H9 (cell line): Measurements from ENCODE around the gene KCNJ1. TPM values are rescaled to one million over a fixed set of nuclear protein-coding genes. Genes with fewer than 3 reads are reported as not detected.

Source experiments
- DNase-seq: peaks from one replicate; pipeline ENCODE4 v3.0.0-alpha.2; 2017
- H2AFZ ChIP-seq: one replicate; pipeline ENCODE4 v1.6.1; 2013; ENCODE audit warnings: mild to moderate bottlenecking, low read length, control low read depth, moderate library complexity
- H2AK5ac ChIP-seq: 2 replicates; pipeline ENCODE4 v1.6.1; 2013; ENCODE audit warnings: low read length, control low read depth, mixed read lengths; ENCODE audit not compliant: insufficient read length
- H2BK120ac ChIP-seq: one replicate; pipeline ENCODE4 v1.6.1; 2013; ENCODE audit warnings: low read depth, mild to moderate bottlenecking, low read length, control low read depth, inconsistent platforms; ENCODE audit not compliant: poor library complexity, severe bottlenecking
- H2BK12ac ChIP-seq: 2 replicates; pipeline ENCODE4 v1.6.1; 2013; ENCODE audit warnings: low read length, control low read depth, mixed read lengths, low read depth; ENCODE audit not compliant: insufficient read length
- H2BK15ac ChIP-seq: 2 replicates; pipeline ENCODE4 v1.6.1; 2013; ENCODE audit warnings: low read depth, low read length, control low read depth
- H2BK20ac ChIP-seq: one replicate; pipeline ENCODE4 v1.6.1; 2013; ENCODE audit warnings: low read depth, mild to moderate bottlenecking, low read length, control low read depth, inconsistent platforms; ENCODE audit not compliant: poor library complexity, severe bottlenecking
- H2BK5ac ChIP-seq: 2 replicates; pipeline ENCODE4 v1.6.1; 2013; ENCODE audit warnings: low read length, control low read depth, mixed read lengths; ENCODE audit not compliant: insufficient read length
- H3K14ac ChIP-seq: 2 replicates; pipeline ENCODE4 v1.6.1; 2013; ENCODE audit warnings: low read length, control low read depth; ENCODE audit not compliant: insufficient read depth
- H3K18ac ChIP-seq: 2 replicates; pipeline ENCODE4 v1.6.1; 2013; ENCODE audit warnings: low read depth, mild to moderate bottlenecking, mixed read lengths, low read length, control low read depth; ENCODE audit not compliant: insufficient read length
- H3K23ac ChIP-seq: 2 replicates; pipeline ENCODE4 v1.6.1; 2013; ENCODE audit warnings: low read length, control low read depth, mixed read lengths, low read depth; ENCODE audit not compliant: insufficient read length
- H3K23me2 ChIP-seq: 2 replicates; pipeline ENCODE4 v1.6.1; 2013; ENCODE audit warnings: low read depth, mild to moderate bottlenecking, mixed read lengths, low read length, control low read depth; ENCODE audit not compliant: insufficient read length, poor library complexity, severe bottlenecking
- H3K27ac ChIP-seq: 2 replicates; pipeline ENCODE4 v1.5.1; 2013; ENCODE audit warnings: low read length, control low read depth, mixed read lengths, low read depth; ENCODE audit not compliant: insufficient read length
- H3K27me3 ChIP-seq: 2 replicates; pipeline ENCODE4 v1.6.1; 2013; ENCODE audit warnings: low read length, control low read depth, inconsistent platforms; ENCODE audit not compliant: insufficient read depth
- H3K4ac ChIP-seq: 2 replicates; pipeline ENCODE4 v1.6.1; 2013; ENCODE audit warnings: low read depth, mild to moderate bottlenecking, control low read depth, inconsistent platforms, low read length, moderate library complexity
- H3K4me1 ChIP-seq: 2 replicates; pipeline ENCODE4 v1.6.1; 2013; ENCODE audit warnings: low read length, control low read depth, inconsistent platforms; ENCODE audit not compliant: insufficient read depth
- H3K4me2 ChIP-seq: 2 replicates; pipeline ENCODE4 v1.6.1; 2013; ENCODE audit warnings: low read length, control low read depth, mixed read lengths; ENCODE audit not compliant: insufficient read length, insufficient read depth
- H3K56ac ChIP-seq: 2 replicates; pipeline ENCODE4 v1.6.1; 2013; ENCODE audit warnings: low read depth, mild to moderate bottlenecking, mixed read lengths, low read length, control low read depth; ENCODE audit not compliant: insufficient read length
- H3K79me1 ChIP-seq: 2 replicates; pipeline ENCODE4 v1.6.1; 2013; ENCODE audit warnings: low read depth, mild to moderate bottlenecking, moderate library complexity, low read length, control low read depth, inconsistent platforms; ENCODE audit not compliant: insufficient read depth, poor library complexity, severe bottlenecking
- H3K79me2 ChIP-seq: 2 replicates; pipeline ENCODE4 v1.6.1; 2013; ENCODE audit warnings: low read length, control low read depth, inconsistent platforms; ENCODE audit not compliant: insufficient read depth
- H3K9ac ChIP-seq: 2 replicates; pipeline ENCODE4 v1.6.1; 2013; ENCODE audit warnings: low read length, control low read depth, mixed read lengths; ENCODE audit not compliant: insufficient read length; ENCODE audit errors: extremely low read depth
- H3K9me3 ChIP-seq: one replicate; pipeline ENCODE4 v1.6.1; 2013; ENCODE audit warnings: low read depth, low read length, inconsistent platforms; ENCODE audit not compliant: control insufficient read depth
- H3T11ph ChIP-seq: one replicate; pipeline ENCODE4 v1.6.1; 2013; ENCODE audit warnings: mild to moderate bottlenecking, low read length, control low read depth, inconsistent platforms
- H4K20me1 ChIP-seq: one replicate; pipeline ENCODE4 v1.6.1; 2013; ENCODE audit not compliant: control insufficient read depth, insufficient read length, insufficient read depth
- H4K5ac ChIP-seq: 2 replicates; pipeline ENCODE4 v1.6.1; 2013; ENCODE audit warnings: low read depth, mild to moderate bottlenecking, mixed read lengths, low read length, control low read depth; ENCODE audit not compliant: insufficient read length
- H4K8ac ChIP-seq: replicated peaks from 2 replicates; pipeline ENCODE4 v1.6.1; 2013; ENCODE audit warnings: low read length, control low read depth, mixed read lengths, low read depth; ENCODE audit not compliant: insufficient read length
- H4K91ac ChIP-seq: 2 replicates; pipeline ENCODE4 v1.6.1; 2013; ENCODE audit warnings: low read depth, mild to moderate bottlenecking, moderate library complexity, mixed read lengths, low read length, control low read depth; ENCODE audit not compliant: insufficient read length
- H3K27ac Mint-ChIP-seq, 3 experiments: 2 replicates in 2 of 3; 3 replicates in 1 of 3; pipeline ENCODE4 v1.8.0; 2020 to 2021; ENCODE audit warnings: mixed read lengths in 3 of 3, mild to moderate bottlenecking in 1 of 3, moderate library complexity in 1 of 3
- H3K27me3 Mint-ChIP-seq: 2 replicates; pipeline ENCODE4 v1.8.0; 2021; ENCODE audit warnings: low read depth, mild to moderate bottlenecking, moderate library complexity, mixed read lengths
- H3K36me3 Mint-ChIP-seq, 3 experiments: 2 replicates in 2 of 3; 3 replicates in 1 of 3; pipeline ENCODE4 v1.8.0; 2020 to 2021; ENCODE audit warnings: low read depth in 3 of 3, mixed read lengths in 3 of 3; ENCODE audit not compliant: insufficient read depth in 1 of 3
- H3K4me1 Mint-ChIP-seq, 2 experiments: 2 replicates each; pipeline ENCODE4 v1.8.0; 2020; ENCODE audit warnings: mixed read lengths in 2 of 2
- H3K4me3 Mint-ChIP-seq, 2 experiments: 2 replicates in 1 of 2; 3 replicates in 1 of 2; pipeline ENCODE4 v1.8.0; 2020 to 2021; ENCODE audit warnings: mild to moderate bottlenecking in 2 of 2, mixed read lengths in 2 of 2, moderate library complexity in 1 of 2
- H3K9me3 Mint-ChIP-seq, 2 experiments: 2 replicates in 1 of 2; 3 replicates in 1 of 2; pipeline ENCODE4 v1.8.0; 2020; ENCODE audit warnings: mild to moderate bottlenecking in 2 of 2, mixed read lengths in 2 of 2, moderate library complexity in 1 of 2
- WGBS: extraction: QIAGEN DNeasy Blood & Tissue Kit; methylation state at CpG from one replicate; pipeline ENCODE4 v1.1.7; 2013; ENCODE audit warnings: missing lambda C conversion rate, low lambda C conversion rate, mixed read lengths; ENCODE audit not compliant: insufficient read length; ENCODE audit errors: extremely low coverage; 5-methylcytosine and 5-hydroxymethylcytosine counted together
- total RNA-seq: library from RNA; stranded (reverse); gene quantifications from 2 replicates; pipeline ENCODE4 v1.2.1, GENCODE V29; 2021
- TF ChIP-seq, protein P1 (sequence below): fragments of 200-600 bp; sonication (generic); conservative IDR thresholded peaks from 3 replicates; pipeline ENCODE4 v1.8.0; 2021; ENCODE audit warnings: antibody characterized with exemption, mild to moderate bottlenecking

The KCNJ1 gene
- total RNA-seq, 1 experiment from 2014 or later = not detected

GRCh38 chr11:128839081-128839480 is 28.0 kb downstream of the KCNJ1 start:
- peaks cover 23 to 41% of the 10 kb centered on the region in 2 experiments for H3K4me1 Mint-ChIP-seq
- Histone ChIP-seq H2AK5ac (no peak overlapping the region), H3K4ac (no peak overlapping the region), H2AFZ (no peak overlapping the region), H2BK5ac (no peak overlapping the region), H3K79me2 (no peaks in the 10 kb centered on the region), H3K9me3 (no peaks in the 10 kb centered on the region), H3K56ac (no peak overlapping the region), H3K4me2 (no peak overlapping the region), H4K20me1 (no peaks in the 10 kb centered on the region), H2BK15ac (no peak overlapping the region), H3K23ac (no peak overlapping the region), H4K5ac (no peak overlapping the region), H2BK20ac (no peak overlapping the region), H3K27me3 (no peaks in the 10 kb centered on the region), H4K8ac (no peak overlapping the region), H3K27ac (no peak overlapping the region), H2BK12ac (no peak overlapping the region), H3K79me1 (no peaks in the 10 kb centered on the region), H2BK120ac (no peak overlapping the region), H3K18ac (no peak overlapping the region), H3K9ac (no peak overlapping the region), H4K91ac (no peak overlapping the region), H3K23me2 (no peaks in the 10 kb centered on the region), H3K14ac (no peak overlapping the region), H3K4me1 (peaks cover 15% of the 10 kb centered on the region; the same call in 1 of the 2 replicates), H3T11ph (no peak overlapping the region)
- peaks cover 0 to 4% (median 0%) of the 10 kb centered on the region in 3 experiments; a peak in 4 of 7 replicates for H3K36me3 Mint-ChIP-seq
- H3K9me3 Mint-ChIP-seq = no peaks in the 10 kb centered on the region
- no peak overlapping the region; a peak in 1 of 7 replicates for H3K27ac Mint-ChIP-seq
- H3K4me3 Mint-ChIP-seq = no peak overlapping the region
- no peaks in the 10 kb centered on the region; the same call in 1 of the 2 replicates for H3K27me3 Mint-ChIP-seq
- TF ChIP-seq, protein P1, sequence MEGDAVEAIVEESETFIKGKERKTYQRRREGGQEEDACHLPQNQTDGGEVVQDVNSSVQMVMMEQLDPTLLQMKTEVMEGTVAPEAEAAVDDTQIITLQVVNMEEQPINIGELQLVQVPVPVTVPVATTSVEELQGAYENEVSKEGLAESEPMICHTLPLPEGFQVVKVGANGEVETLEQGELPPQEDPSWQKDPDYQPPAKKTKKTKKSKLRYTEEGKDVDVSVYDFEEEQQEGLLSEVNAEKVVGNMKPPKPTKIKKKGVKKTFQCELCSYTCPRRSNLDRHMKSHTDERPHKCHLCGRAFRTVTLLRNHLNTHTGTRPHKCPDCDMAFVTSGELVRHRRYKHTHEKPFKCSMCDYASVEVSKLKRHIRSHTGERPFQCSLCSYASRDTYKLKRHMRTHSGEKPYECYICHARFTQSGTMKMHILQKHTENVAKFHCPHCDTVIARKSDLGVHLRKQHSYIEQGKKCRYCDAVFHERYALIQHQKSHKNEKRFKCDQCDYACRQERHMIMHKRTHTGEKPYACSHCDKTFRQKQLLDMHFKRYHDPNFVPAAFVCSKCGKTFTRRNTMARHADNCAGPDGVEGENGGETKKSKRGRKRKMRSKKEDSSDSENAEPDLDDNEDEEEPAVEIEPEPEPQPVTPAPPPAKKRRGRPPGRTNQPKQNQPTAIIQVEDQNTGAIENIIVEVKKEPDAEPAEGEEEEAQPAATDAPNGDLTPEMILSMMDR = no peak
- no CpG with 5 or more reads among the region's 5 CpGs for WGBS
- no peak for DNase-seq
